ENCODE results near the gene TMEM130.

- TF ChIP-seq CTCF (IDR thresholded peaks at IDR 0.05; ENCODE audit: poor library complexity), result no peak
- no peak for TF ChIP-seq EZH2phosphoT487 (IDR thresholded peaks at IDR 0.05; ENCODE audit: low read depth, severe bottlenecking, unreplicated experiment)
Observed at GRCh38 chr7:98917331-98917730, 47.5 kb upstream of the TMEM130 start.
